GM12875 (cell line): ENCODE data around the gene LECT2.

Source experiments
- H3K4me3 ChIP-seq: one replicate; pipeline ENCODE4 v1.5.1; 2011; ENCODE audit warnings: low read depth, low read length, control low read depth
- TF ChIP-seq, protein P1 (sequence below): IDR thresholded peaks from 2 replicates; pipeline ENCODE4 v1.5.1; 2011; ENCODE audit warnings: low read depth, mild to moderate bottlenecking, control low read depth, inconsistent platforms, low read length, moderate library complexity, borderline replicate concordance; ENCODE audit not compliant: insufficient read depth

The LECT2 gene

DNA sequence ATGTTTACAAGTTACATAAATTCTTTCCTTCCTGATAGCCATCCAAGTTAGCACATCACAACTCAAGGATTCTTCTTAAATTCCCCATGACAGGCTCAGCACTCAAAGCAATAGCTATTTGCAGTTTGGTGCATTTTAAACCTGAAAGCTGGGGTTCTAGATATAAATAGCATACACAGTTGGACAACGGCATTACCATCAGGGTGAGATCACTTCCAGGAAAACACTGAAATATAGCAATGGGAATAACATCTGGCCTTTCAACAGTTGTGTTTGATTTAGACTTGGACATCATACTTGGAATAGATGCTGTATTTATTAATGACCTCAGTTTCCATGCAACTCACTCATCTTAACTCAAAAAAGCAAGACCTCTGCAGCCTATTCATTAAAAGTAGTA, 24.7 kb upstream of the LECT2 start:
- TF ChIP-seq, protein P1, sequence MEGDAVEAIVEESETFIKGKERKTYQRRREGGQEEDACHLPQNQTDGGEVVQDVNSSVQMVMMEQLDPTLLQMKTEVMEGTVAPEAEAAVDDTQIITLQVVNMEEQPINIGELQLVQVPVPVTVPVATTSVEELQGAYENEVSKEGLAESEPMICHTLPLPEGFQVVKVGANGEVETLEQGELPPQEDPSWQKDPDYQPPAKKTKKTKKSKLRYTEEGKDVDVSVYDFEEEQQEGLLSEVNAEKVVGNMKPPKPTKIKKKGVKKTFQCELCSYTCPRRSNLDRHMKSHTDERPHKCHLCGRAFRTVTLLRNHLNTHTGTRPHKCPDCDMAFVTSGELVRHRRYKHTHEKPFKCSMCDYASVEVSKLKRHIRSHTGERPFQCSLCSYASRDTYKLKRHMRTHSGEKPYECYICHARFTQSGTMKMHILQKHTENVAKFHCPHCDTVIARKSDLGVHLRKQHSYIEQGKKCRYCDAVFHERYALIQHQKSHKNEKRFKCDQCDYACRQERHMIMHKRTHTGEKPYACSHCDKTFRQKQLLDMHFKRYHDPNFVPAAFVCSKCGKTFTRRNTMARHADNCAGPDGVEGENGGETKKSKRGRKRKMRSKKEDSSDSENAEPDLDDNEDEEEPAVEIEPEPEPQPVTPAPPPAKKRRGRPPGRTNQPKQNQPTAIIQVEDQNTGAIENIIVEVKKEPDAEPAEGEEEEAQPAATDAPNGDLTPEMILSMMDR = no peak

GRCh38 chr5:135978993-135979392, 24.2 kb upstream of the LECT2 start:
- TF ChIP-seq, protein P1 = no peak
- H3K4me3 ChIP-seq = no peak overlapping the region

More for the DNA sequence above, 24.7 kb upstream of the LECT2 start:
- no peak overlapping the region for H3K4me3 ChIP-seq

GRCh38 chr5:135978212-135978631, 23.4 kb upstream of the LECT2 start:
- TF ChIP-seq, protein P1 = no peak
- no peak overlapping the region for H3K4me3 ChIP-seq

- TF ChIP-seq, protein P1 = peak; percentile 98
- H3K4me3 ChIP-seq = no peak overlapping the region
Observed at GRCh38 chr5:135977375-135977928, 22.7 kb upstream of the LECT2 start.

DNA sequence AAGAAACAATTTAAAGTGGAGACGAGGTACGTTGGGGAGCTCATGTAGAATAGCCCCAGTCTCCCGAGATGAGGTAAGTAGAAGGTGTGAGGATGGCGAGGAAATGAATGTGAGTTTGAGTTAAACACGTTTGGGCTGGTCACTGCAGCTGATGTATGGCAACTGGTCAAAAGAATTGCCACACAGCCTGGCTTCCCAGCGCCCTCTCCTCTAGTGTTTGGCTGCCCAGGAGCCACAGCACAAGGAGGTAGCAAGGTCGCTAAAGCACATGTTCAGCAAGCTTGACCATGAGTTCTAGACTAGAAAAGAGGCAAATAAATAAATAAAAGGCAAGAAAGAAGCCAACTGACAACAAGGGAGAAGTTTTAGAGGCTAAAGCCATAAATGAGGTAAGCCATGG, 21.4 kb upstream of the LECT2 start:
- H3K4me3 ChIP-seq = no peak overlapping the region
- TF ChIP-seq, protein P1 = no peak

- no peak overlapping the region for H3K4me3 ChIP-seq
- TF ChIP-seq, protein P1 = no peak
Observed at GRCh38 chr5:135975122-135975521, 20.3 kb upstream of the LECT2 start.

DNA sequence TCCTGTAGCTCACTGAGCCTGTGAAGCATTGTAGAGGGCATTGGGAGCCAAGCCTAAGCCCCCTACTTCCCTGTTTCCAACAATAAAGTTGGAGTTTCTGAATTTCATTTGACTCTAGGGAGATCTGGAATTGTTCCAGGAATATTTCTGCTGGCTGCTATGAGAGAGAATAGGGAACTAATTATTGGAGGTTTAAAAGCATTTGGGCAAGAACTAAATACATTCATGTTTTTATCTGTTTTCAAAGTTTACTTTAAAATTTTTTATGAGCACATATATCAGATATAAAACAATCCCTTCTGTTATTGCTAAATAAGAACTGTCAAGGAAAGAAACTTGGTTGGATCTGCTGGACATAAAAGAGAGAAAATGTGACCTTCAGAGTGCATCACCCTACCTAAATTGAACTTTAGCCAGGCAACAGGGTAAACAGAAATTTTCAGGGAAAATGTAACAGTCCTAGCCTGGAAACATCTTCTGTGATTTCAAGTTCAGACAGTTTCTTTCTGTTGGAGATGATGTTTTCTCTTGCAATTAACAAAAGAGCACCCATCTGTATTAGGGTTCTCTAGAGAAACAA, 19.3 kb upstream of the LECT2 start:
- TF ChIP-seq, protein P1 = no peak
- H3K4me3 ChIP-seq = no peak overlapping the region
